Measurements from ENCODE around the gene AP4S1.
"Not testable (repeated sequence)": the region's sequence is repeated elsewhere in the genome, so short reads cannot be mapped to it uniquely, and the experiment has no call there.

Gene AP4S1

GRCh38 chr14:31009836-31010574 lies 15.4 kb upstream of the AP4S1 start:
- DNase-seq = no peak

GRCh38 chr14:31010935-31011334 lies 14.5 kb upstream of the AP4S1 start:
- no peak for DNase-seq

- no peak for DNase-seq
Measured at GRCh38 chr14:31013841-31014240, 11.6 kb upstream of the AP4S1 start.

- DNase-seq = no peak
Measured at GRCh38 chr14:31018057-31018645, 7.3 kb upstream of the AP4S1 start.

GRCh38 chr14:31020834-31021575 lies 4.4 kb upstream of the AP4S1 start:
- no peak for DNase-seq

GRCh38 chr14:31021576-31021949 lies 3.9 kb upstream of the AP4S1 start:
- DNase-seq = no peak

GRCh38 chr14:31022386-31022785 lies 3.1 kb upstream of the AP4S1 start:
- DNase-seq = no peak

GRCh38 chr14:31024010-31024480 lies 1.4 kb upstream of the AP4S1 start:
- DNase-seq = no peak

- no peak for DNase-seq
Measured at GRCh38 chr14:31024577-31025366, 677 bp upstream of the AP4S1 start.

GRCh38 chr14:31026077-31026449 lies 614 bp downstream of the AP4S1 start, which contains the start of gene STRN3:
STRN3 (minus strand) TSS chr14:31026379; CDS start chr14:31026185, 194 bp downstream.
- DNase-seq = no peak

GRCh38 chr14:31026450-31027235 lies 1.2 kb downstream of the AP4S1 start:
- DNase-seq = peak; percentile 94

- DNase-seq = no peak
Measured at GRCh38 chr14:31027847-31028246, 2.4 kb downstream of the AP4S1 start.

GRCh38 chr14:31029016-31029970 lies 3.8 kb downstream of the AP4S1 start:
- DNase-seq = no peak

GRCh38 chr14:31030469-31030868 lies 5.0 kb downstream of the AP4S1 start:
- no peak for DNase-seq

- DNase-seq = no peak
Measured at GRCh38 chr14:31036552-31036951, 11.1 kb downstream of the AP4S1 start.

- no peak for DNase-seq
Measured at GRCh38 chr14:31037709-31038221, 12.3 kb downstream of the AP4S1 start.

GRCh38 chr14:31038521-31039166 lies 13.2 kb downstream of the AP4S1 start:
- no peak for DNase-seq

GRCh38 chr14:31042300-31042699 lies 16.9 kb downstream of the AP4S1 start:
- DNase-seq = no peak

- not testable (repeated sequence) for DNase-seq
Measured at GRCh38 chr14:31042893-31043292, 17.4 kb downstream of the AP4S1 start.

GRCh38 chr14:31043379-31043778 lies 17.9 kb downstream of the AP4S1 start:
- no peak for DNase-seq
